HFFc6 (cell line): ENCODE results near the gene ADAT2. TPM values are rescaled to one million over a fixed set of nuclear protein-coding genes. Genes with fewer than 3 reads are reported as not detected.

Experiments
- DNase-seq: peaks from one replicate; pipeline ENCODE4 v3.0.0-alpha.2; 2018
- H3K27ac Mint-ChIP-seq: 2 replicates; pipeline ENCODE4 v1.8.0; 2020; ENCODE audit warnings: mild to moderate bottlenecking, mixed read lengths
- H3K27me3 Mint-ChIP-seq: 2 replicates; pipeline ENCODE4 v1.8.0; 2021; ENCODE audit warnings: mild to moderate bottlenecking, moderate library complexity, mixed read lengths; ENCODE audit not compliant: insufficient read depth
- H3K36me3 Mint-ChIP-seq: 2 replicates; pipeline ENCODE4 v1.8.0; 2021; ENCODE audit warnings: low read depth, mixed read lengths
- H3K4me1 Mint-ChIP-seq: 2 replicates; pipeline ENCODE4 v1.8.0; 2020; ENCODE audit warnings: low read depth, mixed read lengths
- H3K4me3 Mint-ChIP-seq: 2 replicates; pipeline ENCODE4 v1.8.0; 2020; ENCODE audit warnings: mild to moderate bottlenecking, moderate library complexity, mixed read lengths
- H3K9me3 Mint-ChIP-seq: 2 replicates; pipeline ENCODE4 v1.8.0; 2020; ENCODE audit warnings: mild to moderate bottlenecking, mixed read lengths
- total RNA-seq, 6 experiments: library from RNA; stranded (reverse); fragmentation: NEBNext Ultra II Directional; extraction: Animal tissue kit (Norgen Biotek cat#: 25700); gene quantifications; 2 replicates in 1 of 6; 3 replicates in 5 of 6; pipeline ENCODE4 v1.2.3, GENCODE V29; 2021
- TF ChIP-seq, protein P1 (sequence below): fragments of 200-600 bp; sonication (generic); IDR thresholded peaks from 2 replicates; pipeline ENCODE4 v1.5.0; 2021; ENCODE audit warnings: antibody characterized with exemption, mild to moderate bottlenecking

ADAT2 gene
- total RNA-seq, 6 experiments from 2014 or later = 2.8 to 4.6 (median 4.1) TPM

DNA sequence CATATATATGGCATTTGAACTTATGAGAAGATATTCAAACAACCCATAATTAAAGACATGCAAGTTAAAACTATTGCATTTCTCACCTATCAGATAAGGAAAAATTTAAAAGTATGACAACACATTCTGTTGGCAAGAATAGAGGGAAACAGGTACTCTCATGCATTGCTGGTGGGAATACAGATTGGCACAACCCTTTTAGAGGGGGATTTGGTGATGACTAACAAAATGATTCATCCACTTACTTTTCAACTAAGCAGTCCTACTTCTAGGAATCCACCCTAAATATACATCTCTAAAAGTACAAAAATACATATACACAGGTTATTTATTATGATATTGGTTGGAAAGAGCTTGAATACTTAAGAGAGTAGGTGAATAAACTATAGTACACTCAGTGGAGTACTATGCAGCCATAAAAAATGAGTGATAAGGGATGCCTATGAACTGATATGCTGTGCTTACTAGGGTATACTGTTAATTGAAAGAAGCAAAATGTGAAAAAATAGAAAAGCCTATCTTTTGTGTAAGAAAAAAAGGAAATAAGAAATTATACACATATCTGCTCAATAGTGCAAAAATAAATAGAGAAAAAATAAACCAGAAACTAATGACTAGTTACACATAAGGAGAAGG is 42.2 kb downstream of the ADAT2 start:
- Mint-ChIP-seq H3K4me1 (peaks cover 51% of the 10 kb centered on the region), H3K36me3 (no peaks in the 10 kb centered on the region), H3K27me3 (peaks cover 10% of the 10 kb centered on the region), H3K4me3 (no peak overlapping the region), H3K9me3 (no peaks in the 10 kb centered on the region), H3K27ac (no peak overlapping the region)
- TF ChIP-seq, protein P1, sequence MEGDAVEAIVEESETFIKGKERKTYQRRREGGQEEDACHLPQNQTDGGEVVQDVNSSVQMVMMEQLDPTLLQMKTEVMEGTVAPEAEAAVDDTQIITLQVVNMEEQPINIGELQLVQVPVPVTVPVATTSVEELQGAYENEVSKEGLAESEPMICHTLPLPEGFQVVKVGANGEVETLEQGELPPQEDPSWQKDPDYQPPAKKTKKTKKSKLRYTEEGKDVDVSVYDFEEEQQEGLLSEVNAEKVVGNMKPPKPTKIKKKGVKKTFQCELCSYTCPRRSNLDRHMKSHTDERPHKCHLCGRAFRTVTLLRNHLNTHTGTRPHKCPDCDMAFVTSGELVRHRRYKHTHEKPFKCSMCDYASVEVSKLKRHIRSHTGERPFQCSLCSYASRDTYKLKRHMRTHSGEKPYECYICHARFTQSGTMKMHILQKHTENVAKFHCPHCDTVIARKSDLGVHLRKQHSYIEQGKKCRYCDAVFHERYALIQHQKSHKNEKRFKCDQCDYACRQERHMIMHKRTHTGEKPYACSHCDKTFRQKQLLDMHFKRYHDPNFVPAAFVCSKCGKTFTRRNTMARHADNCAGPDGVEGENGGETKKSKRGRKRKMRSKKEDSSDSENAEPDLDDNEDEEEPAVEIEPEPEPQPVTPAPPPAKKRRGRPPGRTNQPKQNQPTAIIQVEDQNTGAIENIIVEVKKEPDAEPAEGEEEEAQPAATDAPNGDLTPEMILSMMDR = no peak
- no peak for DNase-seq

DNA sequence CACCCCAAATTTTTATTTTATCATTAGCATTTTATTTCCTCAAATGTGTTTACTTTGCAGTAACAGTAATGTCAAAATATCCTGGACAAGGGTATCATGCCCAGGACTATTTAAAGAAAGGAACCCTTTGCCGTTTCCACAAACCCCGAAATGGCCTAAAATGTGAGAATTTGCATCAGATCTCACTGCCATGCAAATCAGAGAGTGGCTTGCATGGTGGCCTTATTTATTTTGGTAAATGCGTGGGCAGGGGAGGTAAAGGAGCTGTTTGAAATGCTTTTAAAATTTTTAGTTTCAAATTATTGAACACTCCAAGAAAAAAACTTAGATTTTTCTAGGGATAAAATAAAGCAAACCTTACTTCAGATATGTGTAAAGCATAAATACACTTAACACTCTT is 43.8 kb downstream of the ADAT2 start:
- peaks cover 9% of the 10 kb centered on the region for H3K27me3 Mint-ChIP-seq
- H3K4me3 Mint-ChIP-seq = no peak overlapping the region
- no peak overlapping the region for H3K27ac Mint-ChIP-seq
- peaks cover 52% of the 10 kb centered on the region for H3K4me1 Mint-ChIP-seq
- no peaks in the 10 kb centered on the region for H3K36me3 Mint-ChIP-seq
- DNase-seq = no peak
- TF ChIP-seq, protein P1 = no peak
- no peaks in the 10 kb centered on the region for H3K9me3 Mint-ChIP-seq

DNA sequence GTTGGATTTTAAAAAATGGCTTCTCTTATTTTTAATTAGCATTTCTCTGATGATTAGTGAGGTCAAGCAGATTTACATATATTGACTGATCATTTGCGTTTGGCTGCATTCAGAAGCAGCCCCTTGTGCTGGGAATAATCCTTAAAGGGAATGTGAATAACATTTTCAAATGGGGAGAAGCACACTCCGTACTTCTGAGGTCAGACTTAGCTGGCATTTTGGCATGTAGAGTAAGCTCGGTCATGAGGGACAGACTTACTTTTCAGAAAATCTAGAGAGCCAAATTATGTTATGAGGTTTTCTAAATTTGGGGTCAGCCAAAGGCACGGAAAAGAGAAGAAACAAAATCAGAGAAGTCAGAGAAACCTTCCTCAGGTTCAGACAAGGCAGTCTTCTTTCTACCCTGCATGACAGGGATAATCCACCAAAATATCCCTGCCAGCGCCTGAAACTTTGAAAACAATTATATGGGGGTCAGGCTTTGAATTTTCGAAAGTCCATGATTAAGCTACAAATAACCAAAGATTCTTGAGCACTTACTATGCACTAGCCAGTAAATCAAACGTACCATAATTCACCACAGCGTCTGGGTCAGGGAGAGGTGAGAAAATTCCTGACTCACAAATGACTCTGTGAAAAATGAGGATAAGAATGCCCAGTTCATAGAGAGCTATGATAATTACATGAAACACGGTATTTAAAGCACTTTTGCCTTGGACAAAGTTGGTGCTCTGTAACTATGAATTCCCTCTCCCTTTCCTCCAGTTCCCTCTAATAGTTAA is 44.9 kb downstream of the ADAT2 start:
- TF ChIP-seq, protein P1 = no peak
- Mint-ChIP-seq H3K36me3 (no peaks in the 10 kb centered on the region), H3K27ac (peak overlapping the region; percentile 30), H3K4me1 (peaks cover 44% of the 10 kb centered on the region), H3K4me3 (peak overlapping the region; percentile 26), H3K9me3 (no peaks in the 10 kb centered on the region), H3K27me3 (peaks cover 15% of the 10 kb centered on the region)
- DNase-seq = peak; percentile 70

DNA sequence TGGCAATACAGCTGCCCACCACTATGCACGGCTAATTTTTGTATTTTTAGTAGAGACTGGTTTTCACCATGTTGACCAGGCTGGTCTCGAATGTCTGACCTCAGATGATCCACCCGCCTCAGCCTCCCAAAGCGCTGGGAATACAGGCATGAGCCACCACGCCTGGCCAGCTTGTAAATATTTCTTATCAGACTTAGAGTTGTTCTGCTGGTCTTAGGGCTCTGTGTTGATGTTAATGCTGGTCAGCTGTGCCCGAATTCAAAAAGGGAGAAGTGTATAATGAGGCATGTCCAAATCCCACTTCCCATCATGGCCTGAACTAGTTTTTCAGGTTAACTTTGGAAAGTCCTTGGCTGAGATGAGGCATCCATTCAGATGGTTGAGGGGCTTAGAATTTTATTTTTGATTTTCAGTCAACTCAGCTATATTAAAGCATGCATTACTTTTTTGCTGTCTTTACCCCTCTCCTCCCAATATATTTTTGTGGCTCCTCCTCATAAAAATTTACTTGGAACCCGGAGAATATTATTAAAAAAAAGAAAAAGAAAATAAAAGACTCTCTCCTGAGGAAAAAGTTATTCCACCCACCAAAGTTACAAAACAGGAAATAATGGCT is 47.7 kb downstream of the ADAT2 start:
- Mint-ChIP-seq H3K9me3 (no peaks in the 10 kb centered on the region), H3K27ac (no peak overlapping the region), H3K4me1 (peaks cover 34% of the 10 kb centered on the region), H3K27me3 (peaks cover 20% of the 10 kb centered on the region), H3K4me3 (no peak overlapping the region), H3K36me3 (no peaks in the 10 kb centered on the region)
- TF ChIP-seq, protein P1 = no peak
- DNase-seq = no peak

DNA sequence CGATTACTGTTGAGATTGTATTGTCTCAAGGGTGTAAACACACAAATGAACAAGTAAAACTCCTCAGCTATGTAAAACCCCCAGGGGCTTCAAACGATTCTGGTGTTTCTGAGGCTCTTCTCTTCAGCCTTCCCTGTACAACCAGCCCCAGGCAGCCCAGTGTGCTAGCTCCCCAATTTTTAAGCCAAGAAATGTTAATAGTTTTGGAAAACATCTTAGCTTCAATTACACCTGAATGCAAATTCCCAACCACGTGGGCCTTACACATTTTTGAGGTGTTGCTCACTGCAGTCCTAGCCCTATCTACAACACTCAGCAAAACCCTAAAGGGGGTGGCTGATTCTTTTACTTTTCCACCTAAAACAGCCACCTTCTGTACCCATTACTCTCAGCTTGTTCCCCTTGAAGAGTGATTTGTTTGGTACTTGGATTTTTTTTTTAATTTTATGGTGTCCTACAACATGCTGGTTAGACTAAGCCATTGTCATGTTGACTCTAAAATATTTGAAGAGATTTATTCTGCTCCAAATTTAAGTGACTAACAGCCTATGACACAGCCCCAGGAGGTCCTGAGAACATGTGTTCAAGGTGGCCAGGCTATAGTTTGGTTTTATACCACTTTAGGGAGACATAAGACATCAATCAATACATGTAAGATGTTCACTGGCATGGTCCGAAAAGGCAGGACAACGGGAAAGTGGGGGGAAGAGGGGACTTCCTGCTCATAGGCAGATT is 48.7 kb downstream of the ADAT2 start:
- Mint-ChIP-seq H3K27ac (no peak overlapping the region), H3K27me3 (peaks cover 20% of the 10 kb centered on the region), H3K9me3 (no peaks in the 10 kb centered on the region), H3K4me3 (no peak overlapping the region), H3K36me3 (no peaks in the 10 kb centered on the region), H3K4me1 (peaks cover 42% of the 10 kb centered on the region)
- DNase-seq = no peak
- TF ChIP-seq, protein P1 = no peak
